Activated T-helper 1 cell treated with anti-CD3 and anti-CD28 coated beads, Interleukin-12 subunit alpha, Interleukin-12 subunit beta, Interleukin-2, Interleukin-4 antibody, amounts not matched to agents 30 ng/mL and 10 ng/mL and 1 ng/mL, durations not matched to agents 14 hours and 24 hours and 36 hours (primary cell): ENCODE results near the gene PPP1R15A. TPM values are rescaled to one million over a fixed set of nuclear protein-coding genes. Genes with fewer than 3 reads are reported as not detected.
"Not testable (repeated sequence)": the region's sequence is repeated elsewhere in the genome, so short reads cannot be mapped to it uniquely, and the experiment has no call there.

Source experiments
- DNase-seq: peaks from one replicate; pipeline ENCODE4 v3.0.0; 2021; ENCODE audit warnings: low spot score
- H3K27ac Mint-ChIP-seq: one replicate; pipeline ENCODE4 v1.8.0; 2021; ENCODE audit warnings: mild to moderate bottlenecking, mixed read lengths
- H3K27me3 Mint-ChIP-seq: one replicate; pipeline ENCODE4 v1.8.0; 2022; ENCODE audit warnings: mild to moderate bottlenecking, moderate library complexity, mixed read lengths; ENCODE audit not compliant: insufficient read depth
- H3K36me3 Mint-ChIP-seq: one replicate; pipeline ENCODE4 v1.8.0; 2021; ENCODE audit warnings: low read depth, mixed read lengths
- H3K4me1 Mint-ChIP-seq: one replicate; pipeline ENCODE4 v1.8.0; 2021; ENCODE audit warnings: low read depth, mixed read lengths
- H3K4me3 Mint-ChIP-seq: one replicate; pipeline ENCODE4 v1.8.0; 2021; ENCODE audit warnings: mild to moderate bottlenecking, moderate library complexity, mixed read lengths
- H3K9me3 Mint-ChIP-seq: one replicate; pipeline ENCODE4 v1.8.0; 2021; ENCODE audit warnings: mixed read lengths
- intact Hi-C: fragments of 100-400 bp; cut with micrococcal nuclease; formaldehyde crosslinking; loops from one replicate; pipeline ENCODE4 v1.15.1; 2024
- total RNA-seq: library from RNA; stranded (reverse); gene quantifications from 2 replicates; pipeline ENCODE4 v1.2.3, GENCODE V29; 2022

The PPP1R15A gene
- total RNA-seq, 1 donor from 2014 or later = 53.7 TPM

DNA sequence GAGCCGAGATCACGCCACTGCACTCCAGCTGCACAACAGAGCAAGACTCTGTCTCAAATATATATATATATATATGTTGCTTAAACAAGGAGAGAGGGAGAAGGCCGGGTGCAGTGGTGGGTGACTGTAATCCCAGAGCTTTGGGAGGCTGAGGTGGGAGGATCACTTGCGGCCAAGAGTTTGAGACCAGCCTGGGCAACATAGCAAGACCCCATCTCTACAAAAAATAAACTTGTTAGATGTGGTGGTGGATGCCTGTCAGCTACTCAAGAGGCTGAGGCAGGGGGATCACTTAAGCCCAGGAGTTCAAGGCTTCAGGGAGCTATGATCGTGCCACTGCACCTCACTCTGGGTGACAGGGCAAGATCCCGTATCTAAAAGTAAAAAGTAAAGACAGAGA, 30.6 kb upstream of the PPP1R15A start:
- peaks cover 6% of the 10 kb centered on the region for H3K4me1 Mint-ChIP-seq
- intact Hi-C loops = no loop called here
- no peak overlapping the region for H3K27ac Mint-ChIP-seq
- no peaks in the 10 kb centered on the region for H3K9me3 Mint-ChIP-seq
- peaks cover 5% of the 10 kb centered on the region for H3K27me3 Mint-ChIP-seq
- DNase-seq = no peak
- no peak overlapping the region for H3K4me3 Mint-ChIP-seq
- no peaks in the 10 kb centered on the region for H3K36me3 Mint-ChIP-seq

DNA sequence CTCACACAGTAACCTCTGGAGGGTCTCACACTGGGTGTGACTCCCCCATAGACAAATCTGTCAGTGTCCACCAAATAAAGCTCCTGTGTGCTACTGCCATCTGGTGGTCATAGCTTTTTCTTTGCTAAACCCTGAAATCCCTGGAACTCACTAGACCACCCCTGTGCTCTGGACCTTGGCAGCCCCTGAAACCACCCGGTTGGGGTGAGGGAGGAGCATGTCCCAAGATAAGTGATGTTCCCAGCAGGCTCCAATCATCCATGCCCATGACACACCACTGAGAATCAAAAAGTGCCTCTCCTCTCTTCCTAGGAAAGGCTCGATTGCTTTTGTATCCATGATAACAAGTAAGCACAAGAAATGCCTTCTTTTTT, 29.4 kb upstream of the PPP1R15A start:
- Mint-ChIP-seq H3K4me1 (no peaks in the 10 kb centered on the region), H3K36me3 (no peaks in the 10 kb centered on the region), H3K27me3 (peaks cover under 1% of the 10 kb centered on the region), H3K27ac (no peak overlapping the region), H3K4me3 (no peak overlapping the region), H3K9me3 (no peaks in the 10 kb centered on the region)
- peak; percentile 22 for DNase-seq
- intact Hi-C loops = loop anchor here (1.0 to 2.0 kb wide), 3 partner anchors 54 to 198 kb away; no protein-coding TSS in a partner anchor

DNA sequence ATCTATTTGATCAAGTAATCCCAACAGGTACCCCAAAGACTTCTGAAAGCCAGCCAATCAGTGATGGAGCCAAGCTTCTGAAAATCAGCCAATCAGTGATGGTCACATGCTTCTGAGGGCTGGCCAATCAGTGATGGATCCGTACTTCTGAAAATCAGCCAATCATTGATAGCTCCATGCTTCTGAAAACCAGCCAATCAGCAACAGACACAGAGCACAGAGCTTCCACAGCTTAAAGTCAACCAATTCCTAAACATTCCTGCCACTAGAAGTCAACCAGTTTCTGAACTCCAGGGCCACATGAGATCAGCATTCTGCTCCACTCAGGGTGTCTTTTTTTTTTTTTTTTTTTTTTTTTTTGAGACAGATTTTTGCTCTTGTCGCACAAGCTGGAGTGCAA, 27.7 kb upstream of the PPP1R15A start:
- no peak overlapping the region for H3K27ac Mint-ChIP-seq
- intact Hi-C loops = no loop called here
- no peaks in the 10 kb centered on the region for H3K36me3 Mint-ChIP-seq
- peaks cover 2% of the 10 kb centered on the region for H3K27me3 Mint-ChIP-seq
- H3K9me3 Mint-ChIP-seq = no peaks in the 10 kb centered on the region
- no peak for DNase-seq
- no peak overlapping the region for H3K4me3 Mint-ChIP-seq
- no peaks in the 10 kb centered on the region for H3K4me1 Mint-ChIP-seq

DNA sequence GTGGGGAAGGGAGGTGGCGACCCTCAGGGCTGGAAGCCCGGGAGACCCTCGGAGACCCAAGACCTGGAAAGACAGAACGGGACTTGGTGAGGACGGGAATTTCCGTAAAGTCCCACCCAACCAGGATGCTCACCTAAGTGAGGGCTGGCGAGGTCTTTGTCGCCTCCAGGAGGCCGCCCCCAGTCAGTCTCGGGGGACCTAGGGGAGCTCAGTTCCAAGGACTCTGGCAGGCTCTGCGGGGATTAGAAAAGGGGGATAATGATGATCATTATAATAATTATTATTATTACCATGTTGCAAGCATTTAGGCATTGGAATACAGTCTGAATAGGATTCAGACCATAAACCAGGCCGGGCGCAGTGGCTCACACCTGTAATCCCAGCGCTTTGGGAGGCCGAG, 26.8 kb upstream of the PPP1R15A start:
- Mint-ChIP-seq H3K4me1 (no peaks in the 10 kb centered on the region), H3K27ac (no peak overlapping the region), H3K4me3 (no peak overlapping the region), H3K9me3 (no peaks in the 10 kb centered on the region), H3K27me3 (peaks cover 2% of the 10 kb centered on the region), H3K36me3 (no peaks in the 10 kb centered on the region)
- intact Hi-C loops = no loop called here
- DNase-seq = no peak

DNA sequence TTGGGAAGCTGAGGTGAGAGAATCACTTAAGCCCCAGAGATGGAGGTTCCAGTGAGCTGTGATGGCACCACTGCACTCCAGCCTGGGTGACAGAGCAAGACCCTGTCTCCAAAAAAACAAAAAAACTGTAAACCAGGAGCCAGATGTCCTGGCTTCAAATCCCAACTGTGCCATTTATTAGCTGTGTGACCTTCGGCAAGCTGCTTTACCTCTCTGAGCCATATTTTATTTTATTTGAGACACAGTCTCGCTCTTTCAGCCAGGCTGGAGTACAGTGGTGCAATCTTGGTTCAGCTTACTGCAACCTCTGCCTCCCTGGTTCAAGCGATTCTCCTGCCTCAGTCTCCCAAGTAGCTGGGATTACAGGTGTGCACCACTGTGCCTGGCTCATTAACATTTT, 25.6 kb upstream of the PPP1R15A start:
- DNase-seq, H3K4me1 Mint-ChIP-seq, H3K36me3 Mint-ChIP-seq, H3K9me3 Mint-ChIP-seq, H3K4me3 Mint-ChIP-seq, intact Hi-C loops, H3K27ac Mint-ChIP-seq, H3K27me3 Mint-ChIP-seq: not testable (repeated sequence)

DNA sequence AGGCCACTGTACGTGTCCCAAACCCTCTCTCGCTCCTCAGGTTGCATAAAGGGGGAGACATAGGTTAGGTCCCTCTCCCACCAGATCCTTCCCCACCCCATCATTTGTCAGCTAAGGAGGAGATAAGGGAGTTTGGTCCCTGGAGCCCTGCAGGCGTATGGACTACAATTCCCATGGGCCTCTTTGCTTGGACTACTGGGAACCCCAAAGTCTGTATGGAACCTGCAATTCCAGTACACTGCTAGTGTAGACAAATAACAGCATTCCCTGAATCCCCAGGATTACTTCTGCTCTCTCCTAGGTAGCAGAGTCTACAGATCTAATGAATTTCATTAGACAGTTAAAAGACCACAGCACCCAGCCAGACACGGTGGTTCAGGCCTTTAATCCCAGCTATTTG, 19.9 kb upstream of the PPP1R15A start:
- intact Hi-C loops = no loop called here
- peaks cover 2% of the 10 kb centered on the region for H3K27me3 Mint-ChIP-seq
- no peak overlapping the region for H3K4me3 Mint-ChIP-seq
- no peaks in the 10 kb centered on the region for H3K36me3 Mint-ChIP-seq
- no peak overlapping the region for H3K27ac Mint-ChIP-seq
- no peak for DNase-seq
- no peaks in the 10 kb centered on the region for H3K9me3 Mint-ChIP-seq
- H3K4me1 Mint-ChIP-seq = no peaks in the 10 kb centered on the region

DNA sequence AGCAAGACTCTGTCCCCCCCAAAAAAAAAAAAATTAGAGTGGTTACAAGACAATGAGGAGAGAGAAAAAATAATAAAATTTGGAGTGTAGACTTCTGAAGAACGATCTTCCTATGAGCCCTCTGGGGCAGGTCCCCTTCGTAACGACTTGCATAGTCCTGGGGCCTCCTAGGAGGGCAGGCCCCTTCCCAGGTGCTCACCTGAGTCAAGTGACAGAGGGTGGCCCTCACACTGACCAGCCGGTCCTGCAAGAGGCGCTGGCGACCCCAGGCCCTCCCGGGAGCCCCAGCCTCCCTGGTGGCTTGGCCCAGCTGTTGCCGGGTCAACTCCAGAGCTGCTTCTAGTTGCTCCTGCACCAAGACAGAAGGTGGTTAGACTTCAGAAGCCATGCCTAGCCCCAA, 18.7 kb upstream of the PPP1R15A start:
- Mint-ChIP-seq H3K27me3 (no peaks in the 10 kb centered on the region), H3K36me3 (no peaks in the 10 kb centered on the region), H3K27ac (no peak overlapping the region), H3K9me3 (no peaks in the 10 kb centered on the region), H3K4me3 (no peak overlapping the region), H3K4me1 (no peaks in the 10 kb centered on the region)
- DNase-seq = no peak
- intact Hi-C loops = no loop called here

DNA sequence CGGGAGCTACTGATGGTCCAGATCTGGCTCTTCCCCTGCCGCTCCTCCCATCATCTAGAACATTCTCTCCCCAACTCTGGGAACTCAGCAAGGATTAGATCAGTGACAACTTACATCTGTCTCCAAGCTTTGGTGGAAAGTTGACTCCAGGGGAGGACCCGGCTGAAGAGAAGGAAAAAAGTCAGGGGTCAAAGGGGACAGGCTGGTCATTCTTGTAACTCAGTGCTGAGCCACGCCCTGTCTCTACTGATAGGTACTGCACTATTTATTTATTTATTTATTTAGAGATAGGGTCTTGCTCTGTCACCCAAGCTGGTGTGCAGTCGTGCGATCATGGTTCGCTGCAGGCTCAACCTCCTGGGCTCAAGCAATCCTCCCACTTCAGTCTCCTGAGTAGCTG, 18.1 kb upstream of the PPP1R15A start:
- no peak for DNase-seq
- Mint-ChIP-seq H3K4me1 (no peaks in the 10 kb centered on the region), H3K27me3 (no peaks in the 10 kb centered on the region), H3K27ac (no peak overlapping the region), H3K9me3 (no peaks in the 10 kb centered on the region), H3K36me3 (no peaks in the 10 kb centered on the region), H3K4me3 (no peak overlapping the region)
- intact Hi-C loops = no loop called here

DNA sequence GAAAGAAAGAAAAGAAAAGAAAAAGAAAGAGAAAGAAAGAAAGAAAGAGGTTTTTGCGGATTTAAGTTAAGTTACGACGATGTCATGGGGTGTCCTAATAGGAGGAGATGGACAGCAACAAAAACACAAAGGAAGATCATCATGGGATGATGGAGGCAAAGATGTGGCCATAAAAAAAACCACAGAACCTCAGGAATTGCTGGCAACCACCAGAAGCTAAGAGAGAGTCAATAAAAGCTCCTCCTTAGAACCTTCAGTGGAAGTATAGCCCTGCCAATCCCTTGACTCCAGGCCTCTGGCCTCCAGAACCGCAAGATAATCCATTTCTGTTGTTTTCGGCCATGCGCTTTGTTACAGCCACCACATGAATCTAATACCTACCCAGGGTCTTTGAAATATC, 15.3 kb upstream of the PPP1R15A start:
- no peak for DNase-seq
- no peak overlapping the region for H3K27ac Mint-ChIP-seq
- no peaks in the 10 kb centered on the region for H3K9me3 Mint-ChIP-seq
- H3K4me3 Mint-ChIP-seq = no peak overlapping the region
- intact Hi-C loops = loop anchor here (5.0 kb wide), 1 partner anchor 45 kb away; the partner anchor contains the start of gene BCAT2
- no peaks in the 10 kb centered on the region for H3K27me3 Mint-ChIP-seq
- no peaks in the 10 kb centered on the region for H3K4me1 Mint-ChIP-seq
- no peaks in the 10 kb centered on the region for H3K36me3 Mint-ChIP-seq

DNA sequence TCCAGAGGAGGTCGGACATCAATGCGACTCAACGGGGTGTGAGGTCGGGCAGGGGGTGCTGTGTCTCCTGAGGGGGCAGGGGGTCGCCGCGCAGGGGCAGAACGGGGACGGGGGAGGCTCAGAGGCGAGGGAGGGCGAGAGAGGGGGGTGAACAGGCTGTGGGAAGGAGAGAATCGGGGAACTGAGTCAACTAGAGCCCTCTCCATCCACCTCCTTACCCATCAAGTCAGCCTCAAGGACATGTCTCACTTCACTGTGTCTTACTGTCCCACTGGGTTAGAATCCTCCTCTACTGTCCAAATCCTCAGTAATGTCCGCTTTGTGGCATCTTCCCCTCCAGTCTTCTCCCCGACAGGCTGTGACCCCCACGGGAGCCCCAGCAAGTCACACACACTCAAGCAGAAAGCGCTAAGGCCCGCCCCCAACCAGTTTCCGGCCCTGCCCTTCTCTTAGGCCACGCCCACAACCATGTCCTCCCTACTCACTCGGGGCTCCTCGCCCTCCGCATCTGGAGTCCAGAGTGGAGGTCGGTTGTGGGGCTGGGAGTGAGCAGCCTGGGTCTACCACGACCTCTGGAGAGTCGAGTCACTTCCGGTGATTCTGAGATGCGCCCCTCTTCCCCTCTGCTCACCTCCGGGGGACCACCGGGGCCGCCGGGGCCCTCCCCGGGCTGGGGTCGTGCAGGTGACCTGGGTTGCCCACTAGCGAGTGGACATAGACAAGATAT, 13.1 kb upstream of the PPP1R15A start:
- Mint-ChIP-seq H3K4me3 (peak overlapping the region; percentile 91), H3K36me3 (no peaks in the 10 kb centered on the region), H3K27ac (peak overlapping the region; percentile 91), H3K9me3 (no peaks in the 10 kb centered on the region), H3K4me1 (no peaks in the 10 kb centered on the region), H3K27me3 (no peaks in the 10 kb centered on the region)
- intact Hi-C loops = loop anchor here (1.0 to 5.0 kb wide), 4 partner anchors 13 to 106 kb away; partner anchors contain the start of genes BCAT2, FTL, NUCB1 and PPP1R15A
- DNase-seq = peak; percentile 70

DNA sequence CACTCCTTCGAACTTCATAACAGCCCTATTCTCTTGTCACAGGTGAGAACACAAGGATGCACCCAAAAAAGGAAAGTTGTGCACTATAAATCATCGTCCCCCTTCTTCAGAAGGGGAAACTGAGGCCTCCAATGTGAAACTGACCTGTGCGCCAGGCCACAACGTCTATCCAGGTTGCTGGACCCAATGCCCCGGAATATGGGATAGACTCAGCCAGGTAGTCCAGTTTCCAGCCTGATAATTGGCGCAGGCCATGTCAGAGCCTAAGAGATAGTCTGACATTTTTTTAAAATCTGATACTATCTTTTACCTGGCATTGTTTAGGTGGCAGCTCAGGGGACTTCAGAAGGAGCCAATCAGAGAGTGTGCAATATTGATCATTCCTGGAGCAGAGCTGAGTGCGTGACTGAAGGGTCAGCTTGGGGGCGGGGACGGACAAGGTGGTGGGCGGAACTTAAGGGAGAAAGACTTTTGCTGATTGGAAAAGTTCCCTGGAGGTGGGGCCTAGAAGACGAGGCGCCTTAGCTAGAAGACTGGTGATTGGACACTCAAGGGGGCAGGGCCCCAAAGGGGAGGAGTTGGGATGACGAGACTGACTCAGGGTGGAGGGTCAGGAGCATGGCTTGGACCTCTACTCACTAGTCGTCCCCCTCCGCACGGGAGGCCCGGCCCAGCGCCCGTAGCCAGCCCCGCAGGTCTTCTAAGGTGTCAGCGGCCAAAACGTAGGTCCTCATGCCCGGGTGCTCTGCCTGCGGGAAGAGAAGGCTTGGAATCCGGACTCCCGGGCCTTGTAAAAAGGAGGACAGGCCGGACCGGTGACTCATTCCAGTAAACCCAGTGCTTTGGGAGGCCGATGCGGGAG, 12.3 kb upstream of the PPP1R15A start:
- no peak overlapping the region for H3K4me3 Mint-ChIP-seq
- intact Hi-C loops = loop anchor here (1.0 to 5.0 kb wide), 3 partner anchors 12 to 105 kb away; partner anchors contain the start of genes BCAT2, FTL and PPP1R15A
- DNase-seq = no peak

DNA sequence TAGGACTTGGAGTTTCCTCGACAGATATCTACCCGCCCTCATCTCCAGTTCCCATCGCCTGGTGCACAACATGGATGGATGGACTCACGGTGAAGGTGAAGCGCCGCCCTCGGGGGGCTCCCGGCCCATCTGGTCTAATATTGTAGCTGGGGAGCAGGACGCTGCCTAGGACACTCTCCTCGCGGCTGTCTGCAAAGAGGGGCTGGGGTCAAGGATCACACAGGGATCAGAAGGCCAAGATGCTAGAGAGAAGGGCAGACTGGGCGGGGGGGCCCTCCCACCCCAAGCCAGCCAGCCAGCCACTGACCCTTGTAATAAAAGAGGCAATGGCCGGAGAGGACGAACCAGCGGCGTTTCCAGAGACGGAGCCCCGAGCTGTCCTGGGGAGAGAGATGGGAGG, 10.9 kb upstream of the PPP1R15A start:
- no peak for DNase-seq
- Mint-ChIP-seq H3K27ac (no peak overlapping the region), H3K4me1 (no peaks in the 10 kb centered on the region), H3K27me3 (peaks cover 2% of the 10 kb centered on the region), H3K36me3 (no peaks in the 10 kb centered on the region), H3K4me3 (no peak overlapping the region), H3K9me3 (no peaks in the 10 kb centered on the region)
- intact Hi-C loops = no loop called here

More for the DNA sequence above, 12.3 kb upstream of the PPP1R15A start:
- Mint-ChIP-seq H3K36me3 (no peaks in the 10 kb centered on the region), H3K9me3 (no peaks in the 10 kb centered on the region), H3K4me1 (no peaks in the 10 kb centered on the region), H3K27ac (no peak overlapping the region), H3K27me3 (peaks cover 2% of the 10 kb centered on the region)

DNA sequence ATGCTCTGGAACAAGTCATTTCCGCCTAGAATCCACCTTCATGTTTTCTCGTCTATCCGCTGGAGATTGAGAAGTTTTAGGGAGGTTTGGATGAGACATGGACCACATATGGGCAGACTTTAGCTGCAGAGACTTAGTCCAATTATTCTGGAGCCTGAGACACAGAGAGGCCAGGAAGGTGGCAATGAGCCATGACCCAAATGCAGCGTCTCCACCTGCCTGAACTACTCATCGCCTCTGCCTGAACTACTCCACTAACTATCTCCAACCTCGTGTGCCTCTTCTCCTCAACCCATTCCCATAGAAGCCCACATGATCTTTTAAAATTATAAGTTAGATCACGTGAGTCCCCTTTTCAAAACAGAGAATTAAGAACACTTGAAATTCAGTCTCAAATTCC, 9.4 kb upstream of the PPP1R15A start:
- Mint-ChIP-seq H3K9me3 (no peaks in the 10 kb centered on the region), H3K27ac (no peak overlapping the region), H3K4me3 (no peak overlapping the region), H3K27me3 (peaks cover 7% of the 10 kb centered on the region), H3K4me1 (no peaks in the 10 kb centered on the region), H3K36me3 (no peaks in the 10 kb centered on the region)
- DNase-seq = no peak
- intact Hi-C loops = no loop called here
